Activated CD8-positive, alpha-beta T cell treated with anti-CD3 and anti-CD28 coated beads for 36 hours (primary cell): Measurements from ENCODE around the gene HSD17B8. TPM values are rescaled to one million over a fixed set of nuclear protein-coding genes. Genes with fewer than 3 reads are reported as not detected.

Experiments
- ATAC-seq: fragments of 200-7000 bp; cut with Tn5 transposase; one replicate; pipeline ENCODE4 v1.10.0; 2021; ENCODE audit warnings: mild to moderate bottlenecking, moderate library complexity
- CTCF ChIA-PET: fragments of 350-600 bp; sonication (Branson Sonifier 250); formaldehyde crosslinking; loops from one replicate; lab custom pipeline; 2021; ENCODE audit warnings: antibody characterized with exemption; lab: Charles Lee
- POLR2A ChIA-PET: fragments of 350-600 bp; sonication (Branson Sonifier 250); formaldehyde crosslinking; loops from one replicate; lab custom pipeline; 2021; ENCODE audit warnings: antibody characterized with exemption; lab: Charles Lee
- DNase-seq: peaks from one replicate; pipeline ENCODE4 v3.0.0-alpha.2; 2020
- H3K27ac Mint-ChIP-seq: one replicate; pipeline ENCODE4 v1.8.0; 2021; ENCODE audit warnings: mild to moderate bottlenecking, mixed read lengths
- H3K27me3 Mint-ChIP-seq: one replicate; pipeline ENCODE4 v1.8.0; 2021; ENCODE audit warnings: mixed read lengths
- H3K36me3 Mint-ChIP-seq: one replicate; pipeline ENCODE4 v1.8.0; 2021; ENCODE audit warnings: low read depth, mixed read lengths
- H3K4me1 Mint-ChIP-seq: one replicate; pipeline ENCODE4 v1.8.0; 2021; ENCODE audit warnings: low read depth, mixed read lengths
- H3K4me3 Mint-ChIP-seq: one replicate; pipeline ENCODE4 v1.8.0; 2021; ENCODE audit warnings: mild to moderate bottlenecking, moderate library complexity, mixed read lengths
- H3K9me3 Mint-ChIP-seq: one replicate; pipeline ENCODE4 v1.8.0; 2021; ENCODE audit warnings: mixed read lengths
- CTCF ChIP-seq: fragments of 200-600 bp; IDR thresholded peaks from one replicate; pipeline ENCODE4 v1.8.0; 2022; ENCODE audit warnings: antibody characterized with exemption, mild to moderate bottlenecking
- intact Hi-C: fragments of 100-400 bp; cut with micrococcal nuclease; formaldehyde crosslinking; loops from one replicate; pipeline ENCODE4 v1.10.0; 2022
- total RNA-seq, 2 experiments: library from RNA; stranded (reverse); gene quantifications; one replicate each; pipeline ENCODE4 v1.2.3, GENCODE V29; 2021

HSD17B8 gene
- total RNA-seq, 2 experiments from 2014 or later, result 40.6 to 42.0 TPM

- no peak for TF ChIP-seq CTCF
- intact Hi-C loops, result loop anchor here (5.0 to 10.0 kb wide), 2 partner anchors 32 to 80 kb away; no protein-coding TSS in a partner anchor
- Mint-ChIP-seq H3K9me3 (no peaks in the 10 kb centered on the region), H3K4me3 (no peak overlapping the region), H3K27me3 (peaks cover 1% of the 10 kb centered on the region), H3K4me1 (peaks cover 12% of the 10 kb centered on the region), H3K27ac (no peak overlapping the region), H3K36me3 (no peaks in the 10 kb centered on the region)
- ATAC-seq (no peak), DNase-seq (no peak)
- POLR2A ChIA-PET, result interaction anchor here (0.7 to 1.2 kb wide), 3 partner anchors 48 to 113 kb away, joined by 3 to 5 read pairs (median 3); no protein-coding TSS in a partner anchor
- CTCF ChIA-PET, result interaction anchor here (1.6 kb wide), 1 partner anchor 33 kb away, joined by 5 read pairs; no protein-coding TSS in a partner anchor
Measured at GRCh38 chr6:33164665-33165373, 39.6 kb upstream of the HSD17B8 start.

- Mint-ChIP-seq H3K4me1 (peaks cover 12% of the 10 kb centered on the region), H3K27me3 (peaks cover 1% of the 10 kb centered on the region), H3K4me3 (no peak overlapping the region), H3K36me3 (no peaks in the 10 kb centered on the region), H3K27ac (no peak overlapping the region), H3K9me3 (no peaks in the 10 kb centered on the region)
- DNase-seq, result no peak
- intact Hi-C loops, result loop anchor here (10.0 kb wide), 1 partner anchor 79 kb away; no protein-coding TSS in a partner anchor
- POLR2A ChIA-PET, result interaction anchor here (1.2 kb wide), 1 partner anchor 83 kb away, joined by 5 read pairs; no protein-coding TSS in a partner anchor
- CTCF ChIA-PET, result interaction anchor here (1.6 kb wide), 1 partner anchor 32 kb away, joined by 5 read pairs; no protein-coding TSS in a partner anchor
- ATAC-seq, result no peak
- no peak for TF ChIP-seq CTCF
Measured at GRCh38 chr6:33165581-33166258, 38.7 kb upstream of the HSD17B8 start.

- H3K4me3 Mint-ChIP-seq, result no peak overlapping the region
- H3K27me3 Mint-ChIP-seq, result peaks cover 1% of the 10 kb centered on the region
- no peak for TF ChIP-seq CTCF
- no peaks in the 10 kb centered on the region for H3K9me3 Mint-ChIP-seq
- H3K36me3 Mint-ChIP-seq, result no peaks in the 10 kb centered on the region
- peaks cover 8% of the 10 kb centered on the region for H3K4me1 Mint-ChIP-seq
- ATAC-seq (no peak), DNase-seq (no peak)
- intact Hi-C loops, result loop anchor here (10.0 kb wide), 1 partner anchor 78 kb away; no protein-coding TSS in a partner anchor
- POLR2A ChIA-PET, result no interaction called here
- CTCF ChIA-PET, result interaction anchor here (1.2 kb wide), 1 partner anchor 31 kb away, joined by 4 read pairs; no protein-coding TSS in a partner anchor
- H3K27ac Mint-ChIP-seq, result no peak overlapping the region
Measured at GRCh38 chr6:33166363-33166762, 38.1 kb upstream of the HSD17B8 start.

- intact Hi-C loops, result loop anchor here (10.0 kb wide), 1 partner anchor 78 kb away; no protein-coding TSS in a partner anchor
- no peaks in the 10 kb centered on the region for H3K36me3 Mint-ChIP-seq
Measured at GRCh38 chr6:33166811-33167210, 37.6 kb upstream of the HSD17B8 start.

More at GRCh38 chr6:33166811-33167210, 37.6 kb upstream of the HSD17B8 start:
- H3K9me3 Mint-ChIP-seq, result no peaks in the 10 kb centered on the region
- CTCF ChIA-PET, result interaction anchor here (1.2 kb wide), 1 partner anchor 30 kb away, joined by 4 read pairs; no protein-coding TSS in a partner anchor
- POLR2A ChIA-PET, result no interaction called here
- DNase-seq, result no peak
- no peak overlapping the region for H3K27ac Mint-ChIP-seq
- no peak overlapping the region for H3K4me3 Mint-ChIP-seq
- H3K27me3 Mint-ChIP-seq, result peaks cover 1% of the 10 kb centered on the region
- no peak for ATAC-seq
- no peak for TF ChIP-seq CTCF
- H3K4me1 Mint-ChIP-seq, result peaks cover 4% of the 10 kb centered on the region
